ENCODE results near the gene MACROD2.

DNA sequence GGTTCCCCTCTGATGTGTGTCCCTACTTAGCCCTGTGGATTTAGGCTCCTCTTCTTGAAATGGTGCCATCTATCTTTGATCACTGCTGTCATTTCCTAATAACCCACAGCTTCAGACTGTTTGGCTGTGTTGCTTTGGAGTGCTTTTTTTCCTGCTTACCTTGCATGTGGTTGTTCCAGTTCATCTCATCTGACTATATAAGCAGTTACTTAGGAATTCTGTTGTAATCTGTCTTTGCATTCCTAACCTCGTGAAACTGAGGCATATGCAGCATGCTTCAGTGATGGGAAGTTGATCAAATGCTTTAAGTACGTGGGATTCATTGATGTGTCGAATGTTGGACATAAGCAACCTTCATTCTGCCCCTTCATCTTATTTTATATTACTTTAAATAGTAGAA, 457.9 kb downstream of the MACROD2 start:
- TF ChIP-seq, protein P1, sequence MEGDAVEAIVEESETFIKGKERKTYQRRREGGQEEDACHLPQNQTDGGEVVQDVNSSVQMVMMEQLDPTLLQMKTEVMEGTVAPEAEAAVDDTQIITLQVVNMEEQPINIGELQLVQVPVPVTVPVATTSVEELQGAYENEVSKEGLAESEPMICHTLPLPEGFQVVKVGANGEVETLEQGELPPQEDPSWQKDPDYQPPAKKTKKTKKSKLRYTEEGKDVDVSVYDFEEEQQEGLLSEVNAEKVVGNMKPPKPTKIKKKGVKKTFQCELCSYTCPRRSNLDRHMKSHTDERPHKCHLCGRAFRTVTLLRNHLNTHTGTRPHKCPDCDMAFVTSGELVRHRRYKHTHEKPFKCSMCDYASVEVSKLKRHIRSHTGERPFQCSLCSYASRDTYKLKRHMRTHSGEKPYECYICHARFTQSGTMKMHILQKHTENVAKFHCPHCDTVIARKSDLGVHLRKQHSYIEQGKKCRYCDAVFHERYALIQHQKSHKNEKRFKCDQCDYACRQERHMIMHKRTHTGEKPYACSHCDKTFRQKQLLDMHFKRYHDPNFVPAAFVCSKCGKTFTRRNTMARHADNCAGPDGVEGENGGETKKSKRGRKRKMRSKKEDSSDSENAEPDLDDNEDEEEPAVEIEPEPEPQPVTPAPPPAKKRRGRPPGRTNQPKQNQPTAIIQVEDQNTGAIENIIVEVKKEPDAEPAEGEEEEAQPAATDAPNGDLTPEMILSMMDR (IDR thresholded peaks at IDR 0.05): no peak
- no peak for TF ChIP-seq EP300 (IDR thresholded peaks at IDR 0.05)

All from tibial nerve (tissue), 4 donors.